HL-60/S4 treated with retinoic acid at 250 ng/mL for 4 days and 3 days (cell line): Measurements from ENCODE around the gene SHISA8.

Experiments
- in situ Hi-C: fragments of 300-500 bp; cut with MboI; formaldehyde crosslinking; loops from 2 replicates; pipeline ENCODE4 v1.7.0; 2022; ENCODE audit warnings: low sequenced_read_pairs

Gene SHISA8

GRCh38 chr22:41915786-41916493, 1.1 kb upstream of the SHISA8 start:
- in situ Hi-C loops = no loop called here

- in situ Hi-C loops = no loop called here
Observed at GRCh38 chr22:41914611-41915034, 251 bp downstream of the SHISA8 start.

DNA sequence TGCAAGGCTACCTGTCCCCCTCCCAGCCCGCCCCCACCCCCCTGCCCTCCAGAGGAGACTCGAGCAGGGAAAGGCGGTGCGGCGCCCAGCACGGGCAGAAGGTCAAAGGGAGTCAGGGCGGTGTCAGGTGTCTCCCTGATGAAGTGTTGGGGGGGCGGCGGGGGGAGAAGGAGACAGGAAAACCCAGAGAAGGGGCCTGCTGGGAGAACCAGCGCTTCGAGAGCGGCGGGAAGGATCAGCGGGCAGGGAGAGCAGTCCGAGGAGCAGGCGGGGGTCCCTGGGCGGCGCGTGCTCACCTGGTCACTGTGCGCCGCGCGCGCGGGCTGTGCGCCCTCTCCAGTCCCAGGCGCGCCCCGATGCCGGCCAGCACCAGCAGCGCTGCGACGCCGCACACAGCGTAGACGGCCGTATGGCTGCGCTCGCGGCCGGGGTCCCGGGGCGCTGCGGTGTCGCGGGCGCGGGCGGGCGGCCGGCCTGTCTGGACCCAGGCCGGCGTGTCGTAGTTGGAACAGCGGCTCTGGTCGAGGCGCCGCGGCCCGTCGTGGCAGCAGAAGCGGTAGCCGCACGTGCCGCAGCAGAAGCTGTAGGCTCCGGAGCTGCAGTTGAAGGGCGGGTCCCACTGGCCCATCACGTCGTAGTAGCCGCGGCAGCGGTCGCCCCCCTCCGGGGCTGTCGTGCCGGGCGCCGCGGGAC, 886 bp downstream of the SHISA8 start:
- in situ Hi-C loops = no loop called here

GRCh38 chr22:41913040-41913719, 1.7 kb downstream of the SHISA8 start:
- in situ Hi-C loops = no loop called here

DNA sequence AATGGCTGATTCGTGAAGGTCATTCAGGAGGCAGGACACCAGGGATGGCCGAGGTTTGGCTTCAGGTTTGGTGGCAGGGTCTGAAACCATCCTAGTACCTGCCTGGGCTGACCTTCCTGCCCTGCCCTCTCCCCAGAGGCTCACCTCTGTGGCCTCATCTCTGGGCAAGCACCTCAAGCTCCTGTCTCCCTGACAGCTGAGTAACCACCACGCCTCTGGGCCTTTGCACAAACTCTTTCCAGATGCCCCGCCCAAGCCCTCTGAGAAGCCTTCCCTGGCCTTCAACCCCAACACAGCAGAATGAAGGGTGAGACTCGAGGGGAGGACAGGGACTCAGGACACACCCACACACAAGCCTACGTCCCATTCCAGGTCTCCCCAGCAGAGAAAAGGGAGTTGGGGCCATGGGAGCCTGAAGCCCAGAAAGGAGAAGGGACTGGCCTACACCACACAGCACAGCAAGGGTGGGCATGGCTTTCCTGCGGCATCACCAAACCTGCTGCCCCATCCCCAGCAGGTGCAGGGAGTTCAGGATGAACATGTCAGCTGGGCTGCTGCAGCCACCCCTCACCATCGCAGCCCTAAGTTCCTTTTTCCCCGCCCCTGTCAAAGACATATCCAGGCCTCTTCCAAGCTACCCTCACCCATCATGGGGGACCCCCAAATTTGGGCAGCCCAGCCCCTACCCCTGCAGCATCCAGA, 2.4 kb downstream of the SHISA8 start:
- in situ Hi-C loops = no loop called here

DNA sequence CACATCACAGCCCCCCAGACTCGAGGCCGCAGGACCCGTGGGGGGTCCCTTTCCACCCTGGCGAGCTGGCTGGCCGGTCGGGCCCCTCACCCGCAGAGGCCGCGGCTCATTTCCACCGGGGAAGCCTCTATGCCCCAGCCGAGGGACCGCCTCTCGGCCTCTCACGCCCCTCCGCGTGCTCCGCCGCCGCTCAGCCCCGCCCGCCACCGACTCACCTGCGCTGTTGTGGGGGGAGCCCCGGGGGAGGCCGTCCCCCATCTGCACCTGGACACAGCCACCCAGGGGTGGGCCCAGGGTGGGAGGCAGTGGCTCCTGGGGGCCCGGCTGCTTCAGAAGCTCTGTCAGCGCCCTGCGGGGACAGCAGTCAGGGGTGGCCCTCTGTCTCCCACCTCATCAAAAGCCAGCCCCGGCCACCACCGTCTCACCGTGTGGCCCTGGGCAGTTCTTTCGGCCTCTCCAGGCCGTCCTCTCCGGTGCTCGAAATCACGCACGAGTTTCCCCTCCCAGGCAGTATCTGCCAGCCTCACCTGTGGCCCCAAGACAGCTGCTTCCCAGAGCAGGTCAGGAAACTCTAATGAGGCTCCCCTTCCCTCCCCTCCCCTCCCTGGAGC, 3.8 kb downstream of the SHISA8 start:
- in situ Hi-C loops = no loop called here

DNA sequence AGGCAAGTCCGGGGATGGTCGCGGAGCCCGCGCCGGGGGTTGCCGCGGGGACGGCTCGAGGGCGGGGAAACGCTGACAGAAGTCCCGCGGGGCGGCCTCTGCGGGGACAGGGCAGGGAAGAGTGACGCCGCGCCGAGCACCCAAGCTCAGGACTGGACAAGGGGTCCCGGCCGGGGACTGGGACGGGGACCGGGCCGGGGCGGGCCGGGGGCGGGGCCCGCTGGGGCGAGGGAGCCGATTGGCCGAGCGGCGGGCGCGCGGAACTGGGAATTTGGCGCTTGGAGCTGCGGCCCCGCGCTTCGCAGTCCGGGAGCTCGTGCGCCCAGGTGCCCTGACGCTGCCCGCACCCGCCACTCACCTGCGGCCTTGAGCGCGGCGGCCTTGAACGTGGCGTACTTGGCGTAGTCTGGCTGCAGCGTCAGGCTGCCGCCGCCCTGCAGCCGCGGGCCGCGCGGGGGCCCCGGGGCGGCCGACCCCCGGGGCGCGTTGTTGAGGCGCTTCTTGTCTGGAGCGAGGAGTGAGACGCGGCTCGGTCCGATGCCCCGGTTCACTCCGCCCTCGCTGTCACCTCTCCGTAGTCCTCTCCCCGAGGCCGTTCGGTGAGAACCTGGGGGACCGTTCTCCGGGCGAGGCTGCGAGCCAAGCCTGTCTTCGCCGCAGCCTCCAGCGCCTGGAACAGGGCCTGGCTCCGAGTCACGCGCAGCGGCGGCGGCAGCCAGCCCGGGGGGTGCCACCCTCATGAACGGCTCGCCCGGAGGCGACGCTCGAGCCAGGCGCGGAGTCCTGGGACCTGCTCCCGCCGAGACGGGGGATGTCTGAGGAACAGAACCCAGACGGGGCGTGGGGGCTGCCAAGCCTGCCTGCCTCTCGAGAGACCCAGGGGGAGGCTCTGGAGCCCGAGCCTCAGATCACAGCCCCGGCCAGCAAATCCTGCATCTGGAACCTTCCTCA, 4.5 kb downstream of the SHISA8 start:
- in situ Hi-C loops = no loop called here

DNA sequence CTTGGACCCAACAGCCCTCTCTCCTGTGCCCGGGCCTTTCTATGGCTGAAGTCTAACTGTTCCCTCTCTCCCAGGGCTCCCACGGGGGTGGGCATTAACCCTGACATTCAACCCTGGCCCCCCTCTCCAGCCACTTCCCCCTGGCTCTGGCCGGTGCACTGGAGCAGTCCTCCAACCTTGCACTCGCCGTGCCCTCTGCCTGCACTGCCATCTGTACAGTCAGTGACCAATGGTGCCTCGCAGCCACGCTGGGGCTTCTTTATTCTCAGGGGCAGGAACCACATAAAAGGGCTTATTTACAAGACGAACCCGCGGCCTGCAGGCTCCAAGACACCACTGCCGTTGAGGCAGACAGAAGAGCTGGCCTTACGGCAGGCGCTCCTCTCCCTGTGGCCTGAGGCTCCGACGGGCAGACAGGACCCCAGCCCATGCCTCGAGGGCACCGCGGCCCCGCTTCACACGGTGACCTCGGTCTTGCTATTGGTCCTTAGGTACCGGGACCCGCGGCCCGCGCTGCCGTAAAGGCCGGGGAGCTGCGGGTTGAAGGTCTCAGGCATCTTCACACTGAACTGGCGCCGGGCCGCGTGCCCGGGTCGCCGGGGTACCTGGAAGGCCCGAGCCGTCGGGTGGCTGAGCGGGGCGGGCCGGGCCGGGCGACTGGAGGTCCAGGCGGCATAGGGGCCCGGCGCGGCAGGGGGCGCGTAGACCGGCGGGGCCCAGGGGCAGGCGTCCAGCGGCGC, 5.4 kb downstream of the SHISA8 start:
- in situ Hi-C loops = no loop called here

- in situ Hi-C loops = no loop called here
Observed at GRCh38 chr22:41908411-41909309, 6.2 kb downstream of the SHISA8 start.

GRCh38 chr22:41907436-41908401, 7.2 kb downstream of the SHISA8 start:
- in situ Hi-C loops = no loop called here

DNA sequence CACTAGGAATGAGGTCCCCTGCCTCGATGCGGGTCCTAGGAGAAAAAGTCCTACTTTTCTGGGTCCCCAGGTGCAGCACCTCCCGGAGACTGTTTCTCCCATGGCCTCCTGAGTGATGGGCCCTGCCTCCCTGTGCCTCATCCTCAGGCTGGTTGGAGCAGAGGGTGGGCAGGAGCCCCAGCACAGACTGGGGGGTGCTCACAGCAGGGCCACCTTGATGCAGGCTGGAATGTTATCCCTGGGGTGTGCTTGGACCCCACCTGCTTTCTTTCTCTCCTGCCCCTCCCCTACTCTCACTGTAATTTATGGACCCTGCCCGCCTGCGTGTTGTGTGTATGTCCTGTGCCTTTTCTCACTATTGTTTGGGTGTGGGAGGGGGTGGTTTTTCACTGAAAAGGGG, 8.1 kb downstream of the SHISA8 start:
- in situ Hi-C loops = no loop called here

GRCh38 chr22:41905411-41906202, 9.3 kb downstream of the SHISA8 start:
- in situ Hi-C loops = no loop called here

DNA sequence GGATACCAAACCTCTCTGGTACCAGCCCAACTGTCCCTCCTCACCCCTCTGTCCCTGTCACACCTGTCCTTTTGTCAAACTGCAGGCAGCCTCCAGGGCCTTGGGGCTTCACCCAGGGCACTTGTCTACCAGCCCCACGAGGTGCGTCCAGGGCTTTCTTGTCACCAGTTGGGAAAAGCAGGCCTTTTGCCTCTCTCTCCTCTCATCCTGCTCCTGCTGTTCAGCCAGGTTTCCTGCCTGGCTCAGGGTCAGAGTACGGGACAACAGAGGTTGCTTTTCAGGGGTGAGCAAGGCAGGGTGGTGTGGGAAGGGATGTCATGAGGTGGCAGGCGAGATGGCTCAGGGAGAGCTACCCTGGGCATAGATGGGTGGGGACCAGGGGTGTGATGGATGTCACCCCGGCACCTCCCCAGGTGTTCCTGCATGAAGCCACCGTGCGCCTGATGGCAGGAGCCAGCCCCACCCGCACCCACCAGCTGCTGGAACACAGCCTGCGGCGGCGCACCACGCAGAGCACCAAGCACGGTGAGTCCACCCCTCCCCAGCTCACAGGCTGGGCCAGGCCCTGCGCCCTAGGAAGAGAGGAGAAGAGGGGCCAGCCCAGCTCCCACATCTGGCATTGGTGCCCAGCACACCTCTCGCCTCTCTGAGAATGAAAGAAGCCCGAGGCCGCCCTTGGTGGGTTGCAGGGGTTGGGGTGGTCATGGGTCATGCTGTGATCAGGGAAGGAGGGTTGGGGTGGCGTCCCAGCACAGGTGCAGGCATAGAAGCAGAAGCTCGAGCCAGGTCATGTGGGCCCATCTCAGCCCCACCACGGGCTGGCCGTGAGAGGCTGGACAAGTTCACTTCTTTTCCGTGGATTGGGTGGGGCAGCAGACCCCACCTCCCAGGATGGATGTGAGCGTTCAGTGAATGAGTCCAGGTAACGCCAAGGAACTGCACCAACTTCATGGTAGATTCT, 10.1 kb downstream of the SHISA8 start:
- in situ Hi-C loops = no loop called here

- in situ Hi-C loops = no loop called here
Observed at GRCh38 chr22:41902932-41903421, 11.9 kb downstream of the SHISA8 start.

DNA sequence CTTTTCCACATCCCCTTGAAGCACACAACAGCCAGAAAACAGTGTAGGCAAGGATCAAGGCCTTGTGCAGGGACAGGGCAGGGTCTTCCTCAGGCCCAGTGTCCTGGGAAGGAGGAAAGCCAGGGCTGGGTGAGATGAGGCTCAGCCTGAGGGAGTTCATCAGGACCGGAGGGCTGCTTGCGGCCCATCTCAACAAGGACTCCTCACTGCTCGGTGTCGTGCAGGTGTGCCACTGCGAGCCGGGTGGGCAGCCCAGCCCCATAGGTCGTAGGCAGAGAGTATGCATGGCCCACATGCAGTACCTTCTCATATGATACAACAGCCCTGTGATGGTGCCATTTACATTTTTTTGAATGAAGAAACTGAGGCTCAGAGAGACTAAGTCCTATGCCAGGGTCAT, 12.9 kb downstream of the SHISA8 start:
- in situ Hi-C loops = no loop called here
